22Rv1 (cell line): Measurements from ENCODE around the gene PC.

Source experiments
- ZFX ChIP-seq: fragments of 450-650 bp; IDR thresholded peaks from 2 replicates; pipeline ENCODE4 v1.6.1; 2017; ENCODE audit warnings: antibody characterized with exemption, borderline replicate concordance
- TF ChIP-seq, protein P1 (sequence below): fragments of 450-650 bp; IDR thresholded peaks from 2 replicates; pipeline ENCODE4 v1.5.1; 2017; ENCODE audit warnings: mild to moderate bottlenecking

DNA sequence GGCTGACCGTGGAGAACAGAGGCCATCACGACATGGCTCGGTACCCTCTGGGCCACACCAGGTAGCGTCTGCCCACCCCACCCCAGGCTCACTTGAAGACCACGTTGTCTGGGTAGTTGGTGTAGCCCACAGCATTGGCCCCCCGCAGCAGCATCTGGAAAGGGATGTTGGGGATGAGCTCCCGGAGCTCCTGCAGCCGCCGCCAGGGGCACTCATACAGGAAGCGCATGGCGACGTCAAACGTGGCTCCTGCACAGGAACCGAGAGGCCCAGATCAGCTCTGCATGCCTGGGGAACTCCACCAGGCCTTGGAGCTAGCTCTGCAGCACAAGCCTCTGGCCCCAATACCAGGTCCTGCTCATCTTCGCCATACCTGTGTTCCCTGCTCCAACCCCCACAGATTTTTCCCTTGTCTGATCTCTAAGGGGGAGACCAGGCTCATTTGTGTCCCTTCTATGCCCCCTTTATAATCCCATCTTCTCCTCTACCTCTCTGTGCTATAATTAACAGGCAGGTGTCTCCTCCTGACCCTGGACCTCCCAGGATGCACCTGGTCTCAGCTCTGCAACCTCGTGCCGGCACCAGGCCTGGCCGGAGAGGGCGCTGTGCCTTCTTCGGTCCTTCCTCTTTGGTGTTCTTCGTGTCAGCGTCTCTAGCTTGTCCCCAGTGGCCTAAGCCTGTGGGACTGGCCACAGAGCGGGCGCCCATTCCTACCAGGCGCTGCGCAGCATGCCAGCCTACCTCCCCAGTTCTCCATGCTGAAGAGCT is 106.3 kb downstream of the PC start:
- TF ChIP-seq, protein P1, sequence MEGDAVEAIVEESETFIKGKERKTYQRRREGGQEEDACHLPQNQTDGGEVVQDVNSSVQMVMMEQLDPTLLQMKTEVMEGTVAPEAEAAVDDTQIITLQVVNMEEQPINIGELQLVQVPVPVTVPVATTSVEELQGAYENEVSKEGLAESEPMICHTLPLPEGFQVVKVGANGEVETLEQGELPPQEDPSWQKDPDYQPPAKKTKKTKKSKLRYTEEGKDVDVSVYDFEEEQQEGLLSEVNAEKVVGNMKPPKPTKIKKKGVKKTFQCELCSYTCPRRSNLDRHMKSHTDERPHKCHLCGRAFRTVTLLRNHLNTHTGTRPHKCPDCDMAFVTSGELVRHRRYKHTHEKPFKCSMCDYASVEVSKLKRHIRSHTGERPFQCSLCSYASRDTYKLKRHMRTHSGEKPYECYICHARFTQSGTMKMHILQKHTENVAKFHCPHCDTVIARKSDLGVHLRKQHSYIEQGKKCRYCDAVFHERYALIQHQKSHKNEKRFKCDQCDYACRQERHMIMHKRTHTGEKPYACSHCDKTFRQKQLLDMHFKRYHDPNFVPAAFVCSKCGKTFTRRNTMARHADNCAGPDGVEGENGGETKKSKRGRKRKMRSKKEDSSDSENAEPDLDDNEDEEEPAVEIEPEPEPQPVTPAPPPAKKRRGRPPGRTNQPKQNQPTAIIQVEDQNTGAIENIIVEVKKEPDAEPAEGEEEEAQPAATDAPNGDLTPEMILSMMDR, result peak; percentile 54
- TF ChIP-seq ZFX, result no peak
